ENCODE measurements around the gene ASTN1. TPM values are rescaled to one million over a fixed set of nuclear protein-coding genes. Genes with fewer than 3 reads are reported as not detected.

Gene ASTN1
- total and polyA plus RNA-seq, 9 of the 15 experiments (the other 6 are each of a cell fraction or from before 2014, with no cell fraction given), result 0.05 to 0.22 (median 0.18) TPM

DNA sequence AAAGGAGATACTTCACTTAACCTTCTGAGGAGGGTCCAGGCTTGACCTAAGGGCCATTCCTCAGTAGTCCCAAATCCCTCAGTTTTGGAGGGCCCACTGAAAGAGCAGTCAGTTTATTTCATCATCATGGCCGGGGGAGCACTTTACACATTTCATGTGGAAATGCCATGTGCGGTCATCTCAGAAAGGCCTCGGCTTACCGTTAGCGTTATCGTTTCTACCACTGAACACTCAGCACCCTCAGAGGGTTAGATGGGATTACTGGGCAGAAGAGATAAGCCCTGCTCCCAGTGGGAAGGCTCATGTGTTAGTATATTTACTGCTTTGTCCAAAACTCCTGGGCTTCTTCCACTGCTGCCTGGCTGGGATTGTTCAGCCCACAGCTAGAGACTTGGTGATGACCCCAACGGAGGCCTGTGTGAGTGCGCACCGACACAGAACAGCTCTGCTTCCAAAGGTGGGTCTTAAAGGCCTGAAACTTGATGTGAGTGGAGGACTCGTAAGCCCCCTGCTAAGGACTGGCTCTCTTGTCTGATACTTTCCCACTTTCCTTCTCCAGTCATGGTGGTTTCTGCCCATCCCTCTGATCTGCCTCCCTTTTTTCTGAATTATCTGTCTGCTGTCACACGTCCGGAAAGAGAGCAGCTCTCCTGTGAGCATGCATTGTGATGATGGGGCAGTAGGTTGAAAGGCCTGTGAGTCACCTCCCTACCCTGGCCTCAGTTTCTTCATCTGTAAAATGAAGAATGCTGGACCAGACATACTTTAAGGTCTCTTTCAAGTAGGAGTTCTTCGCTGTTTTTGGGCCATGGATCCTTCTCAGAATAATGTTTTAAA, 284.5 kb downstream of the ASTN1 start (continued):
- TF ChIP-seq NR2F6 (CRISPR knock-in tag; IDR thresholded peaks at IDR 0.05) (no peak), KDM5B (IDR thresholded peaks at IDR 0.05; ENCODE audit: insufficient replicate concordance, low read depth, low read length) (no peak), TAF7 (tag; IDR thresholded peaks at IDR 0.05) (0 out of 2 replicates have a peak, but pooled peaks have one; percentile 20), TAL1 (IDR thresholded peaks at IDR 0.05) (peak; percentile 97), ZNF175 (CRISPR knock-in tag; IDR thresholded peaks at IDR 0.05; ENCODE audit: low read depth) (peak; percentile 68; the same call in 1 of the 2 replicates), EZH2 (IDR thresholded peaks at IDR 0.05; ENCODE audit: borderline replicate concordance, low read depth, low read length) (peak; percentile 76; the same call in 1 of the 2 replicates), MTF1 (CRISPR knock-in tag; IDR thresholded peaks at IDR 0.05; ENCODE audit: borderline replicate concordance) (no peak), SOX6 (IDR thresholded peaks at IDR 0.05) (peak; percentile 94), BHLHE40 (IDR thresholded peaks at IDR 0.05; ENCODE audit: low read length) (peak; percentile 75), BRD9 (IDR thresholded peaks at IDR 0.05; ENCODE audit: low read depth, partially characterized antibody) (peak; percentile 64), MYC (IDR thresholded peaks at IDR 0.05; ENCODE audit: low read depth, low read length) (peak; percentile 93), MYC (CRISPR knock-in tag; IDR thresholded peaks at IDR 0.05; ENCODE audit: borderline replicate concordance, low read depth) (no peak), NR2C1 (IDR thresholded peaks at IDR 0.05) (peak; percentile 20; the same call in 1 of the 2 replicates), NR2C1 (tag; IDR thresholded peaks at IDR 0.05) (peak; percentile 56; the same call in 1 of the 2 replicates), ZNF140 (CRISPR knock-in tag; IDR thresholded peaks at IDR 0.05) (no peak), ZNF224 (CRISPR knock-in tag; IDR thresholded peaks at IDR 0.05) (no peak), HDAC6 (IDR thresholded peaks at IDR 0.05; ENCODE audit: low read depth, low read length) (no peak), ZFPM2 (CRISPR knock-in tag; IDR thresholded peaks at IDR 0.05) (no peak), ZBTB1 (CRISPR knock-in tag; IDR thresholded peaks at IDR 0.05; ENCODE audit: borderline replicate concordance, low read depth) (no peak)
- TF ChIP-seq, protein P1, sequence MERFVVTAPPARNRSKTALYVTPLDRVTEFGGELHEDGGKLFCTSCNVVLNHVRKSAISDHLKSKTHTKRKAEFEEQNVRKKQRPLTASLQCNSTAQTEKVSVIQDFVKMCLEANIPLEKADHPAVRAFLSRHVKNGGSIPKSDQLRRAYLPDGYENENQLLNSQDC (CRISPR knock-in tag; IDR thresholded peaks at IDR 0.05), result no peak
- TF ChIP-seq, protein P2, sequence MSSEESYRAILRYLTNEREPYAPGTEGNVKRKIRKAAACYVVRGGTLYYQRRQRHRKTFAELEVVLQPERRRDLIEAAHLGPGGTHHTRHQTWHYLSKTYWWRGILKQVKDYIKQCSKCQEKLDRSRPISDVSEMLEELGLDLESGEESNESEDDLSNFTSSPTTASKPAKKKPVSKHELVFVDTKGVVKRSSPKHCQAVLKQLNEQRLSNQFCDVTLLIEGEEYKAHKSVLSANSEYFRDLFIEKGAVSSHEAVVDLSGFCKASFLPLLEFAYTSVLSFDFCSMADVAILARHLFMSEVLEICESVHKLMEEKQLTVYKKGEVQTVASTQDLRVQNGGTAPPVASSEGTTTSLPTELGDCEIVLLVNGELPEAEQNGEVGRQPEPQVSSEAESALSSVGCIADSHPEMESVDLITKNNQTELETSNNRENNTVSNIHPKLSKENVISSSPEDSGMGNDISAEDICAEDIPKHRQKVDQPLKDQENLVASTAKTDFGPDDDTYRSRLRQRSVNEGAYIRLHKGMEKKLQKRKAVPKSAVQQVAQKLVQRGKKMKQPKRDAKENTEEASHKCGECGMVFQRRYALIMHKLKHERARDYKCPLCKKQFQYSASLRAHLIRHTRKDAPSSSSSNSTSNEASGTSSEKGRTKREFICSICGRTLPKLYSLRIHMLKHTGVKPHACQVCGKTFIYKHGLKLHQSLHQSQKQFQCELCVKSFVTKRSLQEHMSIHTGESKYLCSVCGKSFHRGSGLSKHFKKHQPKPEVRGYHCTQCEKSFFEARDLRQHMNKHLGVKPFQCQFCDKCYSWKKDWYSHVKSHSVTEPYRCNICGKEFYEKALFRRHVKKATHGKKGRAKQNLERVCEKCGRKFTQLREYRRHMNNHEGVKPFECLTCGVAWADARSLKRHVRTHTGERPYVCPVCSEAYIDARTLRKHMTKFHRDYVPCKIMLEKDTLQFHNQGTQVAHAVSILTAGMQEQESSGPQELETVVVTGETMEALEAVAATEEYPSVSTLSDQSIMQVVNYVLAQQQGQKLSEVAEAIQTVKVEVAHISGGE (CRISPR knock-in tag; IDR thresholded peaks at IDR 0.05), result peak in 1 of 3 experiments; percentile 48; a peak in 1 of 6 replicates
- TF ChIP-seq, protein P3, sequence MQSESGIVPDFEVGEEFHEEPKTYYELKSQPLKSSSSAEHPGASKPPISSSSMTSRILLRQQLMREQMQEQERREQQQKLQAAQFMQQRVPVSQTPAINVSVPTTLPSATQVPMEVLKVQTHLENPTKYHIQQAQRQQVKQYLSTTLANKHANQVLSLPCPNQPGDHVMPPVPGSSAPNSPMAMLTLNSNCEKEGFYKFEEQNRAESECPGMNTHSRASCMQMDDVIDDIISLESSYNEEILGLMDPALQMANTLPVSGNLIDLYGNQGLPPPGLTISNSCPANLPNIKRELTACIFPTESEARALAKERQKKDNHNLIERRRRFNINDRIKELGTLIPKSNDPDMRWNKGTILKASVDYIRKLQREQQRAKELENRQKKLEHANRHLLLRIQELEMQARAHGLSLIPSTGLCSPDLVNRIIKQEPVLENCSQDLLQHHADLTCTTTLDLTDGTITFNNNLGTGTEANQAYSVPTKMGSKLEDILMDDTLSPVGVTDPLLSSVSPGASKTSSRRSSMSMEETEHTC (IDR thresholded peaks at IDR 0.05), result 0 out of 2 replicates have a peak, but pooled peaks have one; percentile 66
- TF ChIP-seq, protein P4, sequence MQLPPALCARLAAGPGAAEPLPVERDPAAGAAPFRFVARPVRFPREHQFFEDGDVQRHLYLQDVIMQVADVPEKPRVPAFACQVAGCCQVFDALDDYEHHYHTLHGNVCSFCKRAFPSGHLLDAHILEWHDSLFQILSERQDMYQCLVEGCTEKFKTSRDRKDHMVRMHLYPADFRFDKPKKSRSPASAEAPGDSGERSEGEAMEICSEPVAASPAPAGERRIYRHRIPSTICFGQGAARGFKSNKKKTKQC (CRISPR knock-in tag; IDR thresholded peaks at IDR 0.05), result 0 out of 2 replicates have a peak, but pooled peaks have one; percentile 22

Data from K562 (cell line).